Measurements from ENCODE around the gene TSKU.

DNA sequence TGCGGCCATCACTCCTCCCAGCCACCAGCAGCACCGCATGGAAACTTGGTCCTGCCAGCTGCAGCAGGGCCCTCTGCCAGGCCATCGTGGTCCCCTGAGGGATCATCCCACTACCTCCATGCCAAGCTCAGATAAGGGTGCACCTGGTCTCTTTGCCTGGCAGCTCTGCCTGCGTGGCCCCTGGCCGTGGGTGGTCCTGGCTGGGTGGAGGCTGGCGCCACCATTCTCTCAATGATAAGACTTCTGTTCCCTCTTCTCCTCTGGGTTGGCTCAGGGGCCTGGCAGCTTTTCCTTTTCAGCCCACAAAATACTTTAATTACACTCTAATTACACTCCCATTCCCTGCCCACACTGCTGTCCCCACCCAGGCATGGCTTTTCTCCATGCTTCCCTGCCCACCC is 26.8 kb upstream of the TSKU start:
- TF ChIP-seq EZH2phosphoT487 (IDR thresholded peaks at IDR 0.05; ENCODE audit: insufficient read depth, low read depth) (no peak), EZH2 (IDR thresholded peaks at IDR 0.05; ENCODE audit: insufficient read depth, poor library complexity, severe bottlenecking) (no peak)
